Activated CD8-positive, alpha-beta memory T cell treated with anti-CD3 and anti-CD28 coated beads for 36 hours (primary cell): ENCODE results near the gene IL1RN. TPM values are rescaled to one million over a fixed set of nuclear protein-coding genes. Genes with fewer than 3 reads are reported as not detected.
"Not testable (repeated sequence)": the region's sequence is repeated elsewhere in the genome, so short reads cannot be mapped to it uniquely, and the experiment has no call there.

Source experiments
- CTCF ChIA-PET: fragments of 350-600 bp; sonication (Branson Sonifier 250); formaldehyde crosslinking; loops from one replicate; lab custom pipeline; 2021; ENCODE audit warnings: antibody characterized with exemption; lab: Charles Lee
- POLR2A ChIA-PET: fragments of 350-600 bp; sonication (Branson Sonifier 250); formaldehyde crosslinking; loops from one replicate; lab custom pipeline; 2021; ENCODE audit warnings: antibody characterized with exemption; lab: Charles Lee
- total RNA-seq, 2 experiments: library from RNA; stranded (reverse); gene quantifications; one replicate each; pipeline ENCODE4 v1.2.3, GENCODE V29; 2021

The IL1RN gene
- total RNA-seq, 2 experiments from 2014 or later = 0.78 to 0.91 TPM

DNA sequence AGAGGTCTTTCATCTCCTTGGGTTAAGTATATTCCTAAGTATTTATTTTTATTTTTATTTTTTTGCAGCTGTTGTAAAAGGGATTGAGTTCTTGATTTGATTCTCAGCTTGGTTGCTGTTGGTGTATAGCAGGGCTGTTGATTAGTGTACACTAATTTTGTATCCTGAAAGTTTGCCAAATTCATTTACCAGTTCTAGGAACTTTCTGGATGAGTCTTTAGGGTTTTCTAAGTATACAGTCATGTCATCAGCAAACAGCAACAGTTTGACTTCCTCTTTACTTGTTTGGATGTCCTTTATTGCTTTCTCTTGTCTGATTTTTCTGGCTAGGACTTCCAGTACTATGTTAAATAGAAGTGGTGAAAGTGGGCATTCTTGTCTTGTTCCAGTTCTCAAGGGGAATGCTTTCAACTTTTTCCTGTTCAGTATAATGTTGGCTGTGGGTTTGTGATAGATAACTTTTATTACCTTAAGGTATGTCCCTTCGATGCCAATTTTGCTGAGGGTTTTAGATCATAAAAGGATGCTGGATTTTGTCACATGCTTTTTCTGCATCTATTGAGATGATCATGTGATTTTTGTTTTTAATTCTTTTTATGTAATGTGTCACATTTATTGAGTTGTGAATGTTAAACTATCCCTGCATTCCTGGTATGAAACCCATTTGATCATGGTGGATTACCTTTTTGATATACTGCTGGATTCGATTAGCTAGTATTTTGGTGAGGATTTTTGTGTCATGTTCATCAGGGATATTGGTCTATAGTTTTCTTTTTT is 30.4 kb upstream of the IL1RN start:
- POLR2A ChIA-PET = not testable (repeated sequence)
- CTCF ChIA-PET = interaction anchor here (0.7 kb wide), 1 partner anchor 17 kb away, joined by 3 read pairs; no protein-coding TSS in a partner anchor

DNA sequence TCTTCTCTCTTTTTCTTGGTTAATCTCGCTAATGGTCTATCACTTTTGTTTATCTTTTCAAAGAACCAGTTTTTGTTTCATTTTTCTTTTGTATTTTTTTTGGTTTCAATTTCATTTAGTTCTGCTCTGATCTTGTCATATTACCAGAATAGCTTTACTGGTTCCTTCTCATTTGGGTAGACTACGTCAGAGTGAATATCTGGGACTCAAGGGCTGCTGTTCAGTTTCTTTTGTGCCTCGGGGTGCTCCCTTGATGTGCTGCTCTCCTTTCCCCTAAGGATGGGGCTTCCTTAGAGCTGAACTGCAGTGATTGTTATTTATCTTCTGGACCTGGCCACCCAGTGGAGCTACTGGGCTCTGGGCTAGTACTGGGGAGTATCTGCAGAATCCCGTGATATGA is 29.4 kb upstream of the IL1RN start:
- ChIA-PET CTCF (interaction anchor here (1.0 to 1.9 kb wide), 3 partner anchors 13 to 39 kb away, joined by 3 to 7 read pairs (median 4); no protein-coding TSS in a partner anchor), POLR2A (no interaction called here)

DNA sequence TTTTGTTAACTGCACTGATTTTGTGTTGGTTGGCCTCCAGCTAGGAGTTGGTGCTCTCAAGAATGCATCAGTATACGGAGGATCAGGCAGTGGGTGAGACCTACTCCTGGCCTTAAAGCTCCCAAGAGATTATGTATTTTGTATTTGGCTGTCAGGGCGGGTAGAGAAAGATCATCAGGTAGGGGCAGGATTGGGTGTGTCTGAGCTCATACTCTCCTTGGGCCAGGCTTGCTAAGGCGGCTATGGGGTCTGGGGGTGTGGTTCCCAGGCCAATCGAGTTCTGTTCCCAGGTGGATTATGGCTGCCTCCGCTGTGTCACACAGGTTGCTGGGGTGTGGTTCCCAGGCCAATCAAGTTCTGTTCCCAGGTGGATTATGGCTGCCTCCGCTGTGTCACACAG is 28.9 kb upstream of the IL1RN start:
- CTCF ChIA-PET = interaction anchor here (1.0 to 1.9 kb wide), 3 partner anchors 13 to 38 kb away, joined by 3 to 7 read pairs (median 4); no protein-coding TSS in a partner anchor
- POLR2A ChIA-PET = interaction anchor here (0.6 kb wide), 1 partner anchor 105 kb away, joined by 11 read pairs; no protein-coding TSS in a partner anchor

DNA sequence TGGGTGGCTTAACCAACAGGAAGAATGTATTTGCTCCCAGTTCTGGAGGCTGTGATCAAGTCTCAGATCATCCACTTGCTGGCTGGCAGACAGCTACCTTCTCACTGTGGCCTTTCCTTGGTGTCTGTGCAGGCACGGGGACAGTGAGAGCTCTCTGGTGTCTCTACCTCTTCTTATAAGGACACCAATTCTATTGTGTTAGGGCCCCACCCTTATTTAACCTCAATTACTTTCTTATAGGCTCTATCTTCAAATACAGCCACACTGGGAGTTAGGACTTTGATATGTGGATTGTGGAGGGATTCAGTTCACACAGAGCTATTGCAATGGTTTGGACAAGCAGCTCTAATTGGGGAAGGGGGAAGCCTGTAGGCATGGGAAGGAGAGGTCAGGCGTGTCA is 25.3 kb upstream of the IL1RN start:
- POLR2A ChIA-PET = no interaction called here
- CTCF ChIA-PET = interaction anchor here (0.8 to 1.0 kb wide), 2 partner anchors 35 to 132 kb away, joined by 3 read pairs; no protein-coding TSS in a partner anchor

DNA sequence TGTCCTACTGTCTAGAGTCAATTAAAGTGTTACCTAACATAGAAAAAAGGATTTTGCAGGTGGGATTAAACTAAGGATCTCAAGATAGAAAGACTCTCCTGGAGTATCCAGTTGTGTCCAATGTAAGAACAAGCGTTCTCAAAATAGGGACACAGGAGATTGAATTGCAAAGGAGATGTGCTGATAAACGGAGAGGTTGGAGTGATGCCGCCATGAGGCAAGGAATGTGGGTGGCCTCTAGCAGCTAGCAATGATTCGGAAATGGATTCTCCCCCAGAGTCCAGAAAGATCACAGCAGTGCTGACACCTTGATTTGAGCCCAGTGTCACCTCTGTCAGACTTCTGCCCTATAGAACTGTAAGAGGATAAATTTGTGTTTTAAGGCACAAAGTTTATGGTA is 24.1 kb upstream of the IL1RN start:
- ChIA-PET CTCF (interaction anchor here (1.0 to 1.1 kb wide), 2 partner anchors 35 to 131 kb away, joined by 3 read pairs; no protein-coding TSS in a partner anchor), POLR2A (interaction anchor here (1.4 to 2.4 kb wide), 2 partner anchors 71 to 77 kb away, joined by 3 to 18 read pairs; partner anchors contain the start of gene PSD4)

DNA sequence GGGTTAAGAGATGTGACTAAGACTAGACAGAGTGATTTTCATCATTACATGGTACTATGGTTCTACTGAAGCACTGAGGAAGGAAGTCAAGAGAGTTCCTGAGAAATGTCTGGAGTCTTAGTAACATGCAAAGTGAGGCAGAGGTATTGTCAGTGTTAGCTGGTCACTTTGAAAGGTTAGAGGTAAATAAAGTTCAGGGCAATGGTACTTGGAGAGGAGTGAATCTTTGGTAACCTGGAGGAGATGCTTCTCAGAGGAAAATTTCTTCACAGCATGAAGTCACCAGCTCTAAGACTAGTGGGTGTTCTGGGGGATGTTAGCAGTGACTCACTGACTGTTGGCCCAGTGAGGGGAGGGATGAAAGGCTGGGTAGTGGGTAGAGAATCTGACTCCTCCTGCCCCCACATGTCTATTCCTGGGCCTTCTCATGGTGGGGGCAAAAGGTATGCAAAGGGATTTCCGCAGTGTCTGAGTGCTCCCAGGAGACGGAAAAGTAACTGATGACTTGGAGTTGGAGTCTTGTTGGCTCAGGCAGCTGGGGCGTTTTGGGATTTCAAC is 23.3 kb upstream of the IL1RN start:
- ChIA-PET CTCF (interaction anchor here (0.9 to 2.0 kb wide), 6 partner anchors 11 to 34 kb away, joined by 3 to 8 read pairs (median 4); no protein-coding TSS in a partner anchor), POLR2A (interaction anchor here (0.7 to 2.4 kb wide), 4 partner anchors 14 to 132 kb away, joined by 3 to 18 read pairs (median 3); partner anchors contain the start of gene PSD4)

DNA sequence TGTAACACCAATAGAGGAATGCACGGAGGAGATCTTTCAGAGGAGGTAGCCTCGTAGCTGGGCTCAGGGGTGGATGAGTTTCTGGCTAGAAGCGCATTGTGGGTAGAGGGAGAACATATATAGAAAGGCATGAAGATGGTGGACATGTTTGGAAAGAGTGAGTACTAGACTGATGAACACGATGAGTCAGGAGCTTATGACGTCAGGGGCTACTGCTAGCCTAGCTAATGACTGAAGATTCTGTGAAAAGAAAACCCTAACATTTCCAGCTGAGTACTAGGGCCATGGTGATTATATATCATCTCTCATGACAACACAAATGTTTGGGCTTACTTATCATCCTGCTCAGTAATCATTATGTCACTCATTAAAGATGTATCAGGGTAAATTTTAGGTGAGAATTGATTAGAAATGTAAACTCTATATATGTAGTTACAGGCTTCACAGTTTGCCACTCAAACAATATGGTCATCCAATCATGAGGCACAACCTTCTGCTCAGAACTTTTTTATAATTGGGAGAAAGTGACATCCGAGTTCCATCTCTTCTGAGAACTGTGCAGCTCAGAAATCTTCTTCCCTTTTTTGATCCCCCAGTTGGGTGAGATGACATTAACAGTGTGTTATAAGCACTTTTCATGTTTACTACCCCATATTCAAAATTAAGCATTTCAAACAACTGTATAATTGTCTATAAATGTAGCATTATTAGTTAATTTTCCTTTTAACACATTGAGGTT is 22.2 kb upstream of the IL1RN start:
- CTCF ChIA-PET = interaction anchor here (1.4 to 2.0 kb wide), 3 partner anchors 13 to 32 kb away, joined by 4 to 8 read pairs (median 4); no protein-coding TSS in a partner anchor
- POLR2A ChIA-PET = interaction anchor here (0.5 to 2.4 kb wide), 4 partner anchors 8 to 130 kb away, joined by 3 to 18 read pairs (median 4); partner anchors contain the start of gene PSD4

DNA sequence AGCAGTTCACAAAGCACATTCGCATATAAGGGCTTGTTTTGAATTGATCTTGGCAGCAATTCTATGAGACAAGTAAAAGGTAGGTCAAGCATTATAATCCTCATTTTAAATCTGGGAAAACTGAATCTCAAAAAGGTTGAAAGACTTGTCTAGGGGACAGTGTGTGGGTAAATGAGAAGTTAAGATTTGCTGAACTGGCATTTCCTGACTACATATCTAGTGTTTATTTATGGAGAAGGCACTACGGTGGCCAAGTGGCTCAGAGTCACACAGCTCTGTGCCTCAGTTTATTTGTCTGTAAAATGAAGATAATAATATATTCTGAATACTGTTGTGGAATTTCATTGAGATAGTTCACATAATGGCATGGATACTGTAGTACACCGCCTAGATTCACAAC is 16.3 kb upstream of the IL1RN start:
- ChIA-PET CTCF (interaction anchor here (1.3 to 1.4 kb wide), 2 partner anchors 13 to 27 kb away, joined by 3 to 4 read pairs; no protein-coding TSS in a partner anchor), POLR2A (no interaction called here)

DNA sequence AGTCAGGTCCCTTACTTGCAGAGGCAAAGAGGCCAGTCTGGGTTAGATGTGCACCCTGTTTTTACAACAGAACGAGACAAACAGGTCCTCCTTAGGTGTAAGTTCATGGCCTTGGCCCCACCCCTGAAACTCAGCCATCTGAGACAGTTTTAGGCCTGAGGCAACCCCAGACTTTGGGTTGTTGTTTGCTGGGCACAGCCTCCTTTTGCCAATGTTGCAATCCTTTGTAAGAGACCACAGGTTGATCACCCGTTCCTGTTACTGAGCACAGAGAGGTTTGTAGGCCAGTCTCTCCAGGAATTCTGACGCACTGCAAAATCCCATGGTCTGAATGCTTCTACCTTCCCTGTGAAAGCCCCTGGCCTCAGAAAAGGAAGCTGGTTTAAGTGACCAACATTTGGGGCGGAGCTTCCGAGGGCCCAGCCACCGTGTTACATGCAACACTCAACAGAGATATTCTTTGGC is 15.5 kb upstream of the IL1RN start:
- ChIA-PET CTCF (interaction anchor here (1.3 to 1.4 kb wide), 2 partner anchors 11 to 13 kb away, joined by 3 to 4 read pairs; no protein-coding TSS in a partner anchor), POLR2A (no interaction called here)

DNA sequence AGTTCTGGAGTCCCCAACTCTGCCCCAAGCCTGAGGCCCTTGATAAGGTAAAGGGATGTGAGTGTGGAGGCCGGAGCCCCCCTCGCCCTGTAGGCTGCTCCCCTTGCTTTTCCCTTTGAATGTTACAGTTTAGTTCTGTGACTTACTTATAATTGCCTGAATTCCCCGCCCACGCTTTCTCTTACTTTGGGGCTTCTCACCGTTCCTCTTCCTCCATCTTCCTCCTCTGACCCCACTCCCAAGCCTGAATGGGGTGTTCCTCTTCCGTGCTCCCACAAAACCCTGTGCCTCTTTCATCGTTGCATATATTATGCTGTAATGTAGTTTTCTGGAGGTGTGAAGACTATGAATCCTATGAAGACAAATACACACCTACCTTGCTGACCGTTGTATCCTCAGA is 15.0 kb upstream of the IL1RN start:
- ChIA-PET POLR2A (no interaction called here), CTCF (interaction anchor here (1.3 kb wide), 1 partner anchor 10 kb away, joined by 3 read pairs; no protein-coding TSS in a partner anchor)

DNA sequence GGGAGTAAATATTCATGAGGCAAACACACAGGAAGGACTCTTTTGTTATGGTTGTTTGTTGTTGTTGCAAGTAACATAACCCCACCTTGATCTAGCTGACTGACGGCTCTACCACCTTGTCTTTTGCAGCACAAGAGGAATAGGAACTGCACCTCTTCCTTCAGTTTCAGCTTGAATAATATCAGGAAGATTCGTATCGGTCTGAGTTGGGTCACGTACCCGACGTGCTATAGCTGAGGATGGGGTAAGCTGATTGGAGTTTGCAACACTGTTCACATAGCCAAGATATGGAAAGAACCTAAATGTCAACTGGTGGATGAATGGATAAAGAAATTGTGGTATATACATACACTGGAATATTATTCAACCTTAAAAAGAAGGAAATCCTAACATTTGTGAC is 14.5 kb upstream of the IL1RN start:
- POLR2A ChIA-PET = interaction anchor here (1.1 kb wide), 1 partner anchor 8 kb away, joined by 4 read pairs; no protein-coding TSS in a partner anchor
- CTCF ChIA-PET = interaction anchor here (1.3 kb wide), 1 partner anchor 10 kb away, joined by 3 read pairs; no protein-coding TSS in a partner anchor

DNA sequence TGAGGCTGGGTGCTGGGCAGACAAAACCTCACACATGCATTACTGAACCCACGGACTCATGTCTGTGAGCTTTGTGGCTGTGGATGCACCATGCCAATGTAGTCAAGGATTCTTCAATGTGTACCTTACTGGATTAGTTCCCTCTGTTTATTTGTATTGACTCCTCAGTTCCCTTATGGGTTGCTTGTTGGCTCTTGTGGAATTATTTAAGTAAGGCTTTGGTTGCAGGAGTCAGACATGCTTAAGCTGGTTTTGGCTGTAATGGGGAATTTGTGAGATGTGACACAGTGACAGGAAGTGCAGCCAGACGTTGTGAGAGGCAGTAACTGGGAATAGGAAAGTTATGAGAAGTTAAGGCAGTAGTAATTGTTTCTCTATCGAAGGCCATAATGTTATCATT is 13.6 kb upstream of the IL1RN start:
- POLR2A ChIA-PET = interaction anchor here (1.1 kb wide), 1 partner anchor 9 kb away, joined by 4 read pairs; no protein-coding TSS in a partner anchor

DNA sequence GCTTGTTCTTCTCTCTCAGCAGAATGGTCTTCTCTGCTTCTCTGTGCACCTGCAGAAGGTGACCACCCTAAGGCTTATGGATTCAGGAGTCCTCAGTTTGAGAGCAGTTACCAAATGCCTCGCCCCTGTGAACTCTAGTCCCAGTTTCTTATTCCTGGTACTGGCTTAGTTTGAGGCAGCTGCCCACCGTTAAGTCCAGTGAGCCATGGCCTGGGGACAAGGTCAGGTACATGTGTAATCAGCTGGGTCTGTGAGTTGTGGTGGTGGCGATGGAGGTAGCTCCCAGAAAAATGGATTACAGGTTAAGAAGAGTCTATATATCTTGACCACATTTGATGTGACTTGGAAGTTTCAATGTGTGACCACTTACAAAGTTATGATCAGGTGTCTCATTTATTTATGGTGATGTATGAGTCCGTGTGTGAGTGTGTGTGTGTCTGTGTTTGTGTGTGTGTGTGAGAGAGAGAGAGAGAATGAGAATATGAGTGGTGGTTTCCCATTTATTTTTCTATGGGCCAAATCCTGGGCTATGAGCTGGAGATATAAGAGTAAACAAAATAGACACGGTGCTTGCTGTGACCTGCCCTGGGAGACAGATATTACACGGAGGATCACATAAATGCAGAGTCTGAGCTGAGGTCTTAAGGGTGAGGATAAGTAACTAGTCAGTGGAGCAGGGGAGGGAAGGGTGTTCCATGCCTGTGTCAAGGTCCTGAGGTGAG is 13.0 kb upstream of the IL1RN start:
- POLR2A ChIA-PET = no interaction called here
- CTCF ChIA-PET = interaction anchor here (0.7 to 2.6 kb wide), 4 partner anchors 10 to 126 kb away, joined by 3 to 9 read pairs (median 3); no protein-coding TSS in a partner anchor

More for the DNA sequence above, 13.6 kb upstream of the IL1RN start:
- CTCF ChIA-PET = interaction anchor here (0.7 to 2.6 kb wide), 2 partner anchors 24 to 85 kb away, joined by 3 to 9 read pairs; no protein-coding TSS in a partner anchor

DNA sequence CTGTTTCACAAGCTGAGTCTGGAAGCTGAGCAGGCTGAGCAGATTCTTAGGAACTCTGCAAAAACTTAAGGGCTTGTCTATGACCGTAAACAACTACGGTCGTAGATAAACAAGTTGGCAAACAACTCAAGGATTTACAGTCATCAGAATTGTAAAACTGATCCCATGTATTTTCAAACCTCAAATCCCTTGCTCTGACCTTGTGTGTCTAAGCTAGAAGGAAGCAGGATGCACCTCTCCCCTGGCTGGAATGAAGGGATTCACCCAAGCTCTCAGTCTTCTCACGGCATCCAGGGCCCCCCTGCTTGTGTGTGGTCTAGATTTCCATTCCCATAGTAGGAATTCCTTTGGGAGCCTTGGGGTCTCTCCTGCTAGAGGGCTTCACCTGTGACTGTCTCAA is 12.4 kb upstream of the IL1RN start:
- CTCF ChIA-PET = interaction anchor here (0.9 to 2.6 kb wide), 5 partner anchors 10 to 126 kb away, joined by 3 to 9 read pairs (median 3); no protein-coding TSS in a partner anchor
- POLR2A ChIA-PET = no interaction called here

DNA sequence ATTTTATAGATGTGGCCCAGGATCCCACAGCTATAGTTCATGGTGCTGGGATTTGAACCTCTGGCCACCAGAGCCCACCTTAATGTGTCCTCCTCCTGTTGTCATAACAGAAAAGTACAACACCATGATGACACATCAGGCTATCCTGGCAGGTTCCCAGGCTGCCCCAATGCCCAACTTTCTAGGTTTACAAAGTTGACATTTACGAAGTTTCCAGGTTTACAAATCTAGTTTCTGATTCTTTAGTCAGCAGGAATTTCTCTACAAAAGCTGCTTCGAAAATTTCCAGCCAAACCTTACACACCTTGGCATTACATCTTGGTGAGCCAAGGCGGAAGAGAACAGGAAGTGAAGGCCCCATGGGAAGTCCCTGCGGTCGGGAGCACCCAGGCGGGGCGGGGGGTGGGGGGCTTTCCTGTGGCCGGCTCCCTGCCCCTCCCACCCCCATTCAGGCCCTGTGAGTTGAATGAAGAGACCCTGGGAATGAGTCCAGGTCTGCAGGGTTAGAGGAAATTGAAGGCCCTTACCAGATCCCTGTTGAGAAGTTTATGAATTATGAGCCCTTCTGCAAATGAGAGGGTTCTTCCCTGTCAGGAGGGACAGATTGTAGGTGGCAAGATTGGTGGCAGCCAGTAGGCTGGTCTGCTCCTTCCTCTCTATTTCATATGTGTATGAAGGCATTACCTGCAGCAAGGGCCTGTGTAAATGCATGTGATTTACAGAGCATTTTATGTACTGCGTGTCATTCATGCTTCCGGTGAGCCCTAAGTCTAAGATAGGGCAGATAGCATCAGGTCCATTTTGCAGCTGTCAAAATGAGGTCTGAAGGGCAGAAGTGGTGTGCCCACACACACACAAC is 11.1 kb upstream of the IL1RN start:
- ChIA-PET POLR2A (interaction anchor here (0.7 kb wide), 1 partner anchor 11 kb away, joined by 3 read pairs; no protein-coding TSS in a partner anchor), CTCF (interaction anchor here (1.2 to 2.6 kb wide), 3 partner anchors 12 to 36 kb away, joined by 3 to 9 read pairs (median 4); no protein-coding TSS in a partner anchor)

DNA sequence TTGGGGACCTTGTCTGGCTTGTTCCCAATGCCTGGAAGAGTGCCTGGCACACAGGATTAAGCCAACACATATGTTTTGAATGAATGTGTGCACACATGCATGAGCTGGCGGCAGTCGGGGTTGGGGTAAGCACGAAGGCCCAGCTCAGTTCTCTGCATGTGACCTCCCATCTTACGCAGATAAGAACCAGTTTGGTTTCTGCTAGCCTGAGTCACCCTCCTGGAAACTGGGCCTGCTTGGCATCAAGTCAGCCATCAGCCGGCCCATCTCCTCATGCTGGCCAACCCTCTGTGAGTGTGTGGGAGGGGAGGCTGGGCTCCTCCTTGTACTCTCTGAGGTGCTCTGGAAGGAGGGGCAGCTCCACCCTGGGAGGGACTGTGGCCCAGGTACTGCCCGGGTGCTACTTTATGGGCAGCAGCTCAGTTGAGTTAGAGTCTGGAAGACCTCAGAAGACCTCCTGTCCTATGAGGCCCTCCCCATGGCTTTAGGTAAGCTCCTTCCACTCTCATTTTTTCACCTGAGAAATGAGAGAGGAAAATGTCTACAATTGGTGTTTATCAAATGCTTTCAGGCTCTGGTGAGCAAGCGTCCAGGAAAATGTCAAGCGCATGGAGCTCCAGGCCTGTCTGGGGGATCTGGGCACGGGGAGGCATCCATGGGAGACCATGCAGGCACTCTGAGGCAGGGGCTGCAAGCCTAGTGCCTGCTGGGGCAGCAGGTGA is 9.7 kb upstream of the IL1RN start:
- CTCF ChIA-PET = interaction anchor here (0.7 to 2.3 kb wide), 3 partner anchors 13 to 273 kb away, joined by 3 to 10 read pairs (median 4); no protein-coding TSS in a partner anchor
- POLR2A ChIA-PET = no interaction called here
